OCI-LY7 (cell line): ENCODE results near the gene SCRG1. TPM values are rescaled to one million over a fixed set of nuclear protein-coding genes. Genes with fewer than 3 reads are reported as not detected.

Experiments used
- BruUV-seq: library from RNA; stranded (reverse); fragments of 400-500 nt; replicated peaks from 2 replicates; lab custom pipeline; 2021; lab: Mats Ljungman, UMichigan
- CTCF ChIA-PET: fragments of 300-600 bp; sonication (Branson Sonifier 250); formaldehyde crosslinking; loops from one replicate; lab custom pipeline; 2022; ENCODE audit warnings: antibody characterized with exemption; ENCODE audit not compliant: unreplicated experiment; lab: Charles Lee
- POLR2A ChIA-PET: fragments of 300-600 bp; sonication (Branson Sonifier 250); formaldehyde crosslinking; loops from one replicate; lab custom pipeline; 2022; ENCODE audit warnings: antibody characterized with exemption; lab: Charles Lee
- DNase-seq: peaks from one replicate; pipeline ENCODE4 v3.0.0-alpha.2; 2015; ENCODE audit warnings: low spot score
- H2AFZ ChIP-seq: fragments of 200-600 bp; sonication (generic), shearing (Covaris generic); 2 replicates; pipeline ENCODE4 v1.6.1; 2014; ENCODE audit warnings: mild to moderate bottlenecking, antibody characterized with exemption, low read length, moderate library complexity
- H3K27ac ChIP-seq: fragments of 200-600 bp; sonication (generic); 2 replicates; pipeline ENCODE4 v1.5.1; 2014; ENCODE audit warnings: mixed run types, low read depth, mild to moderate bottlenecking, moderate library complexity, low read length, inconsistent platforms; ENCODE audit not compliant: poor library complexity, severe bottlenecking
- H3K36me3 ChIP-seq: fragments of 200-600 bp; sonication (generic); 2 replicates; pipeline ENCODE4 v1.6.1; 2014; ENCODE audit warnings: mild to moderate bottlenecking, antibody characterized with exemption, low read length, moderate library complexity, mixed read lengths; ENCODE audit not compliant: insufficient read depth
- H3K4me1 ChIP-seq: fragments of 200-600 bp; sonication (generic); 2 replicates; pipeline ENCODE4 v1.5.1; 2014; ENCODE audit warnings: mild to moderate bottlenecking, low read length; ENCODE audit not compliant: insufficient read depth, poor library complexity, severe bottlenecking
- H3K4me2 ChIP-seq: fragments of 200-600 bp; sonication (generic); 2 replicates; pipeline ENCODE4 v1.6.1; 2014; ENCODE audit warnings: mild to moderate bottlenecking, low read length
- H3K4me3 ChIP-seq: fragments of 200-600 bp; sonication (generic); 2 replicates; pipeline ENCODE4 v1.5.1; 2014; ENCODE audit warnings: mild to moderate bottlenecking, low read depth, low read length; ENCODE audit not compliant: poor library complexity, severe bottlenecking
- H3K79me2 ChIP-seq: fragments of 200-600 bp; sonication (generic); 2 replicates; pipeline ENCODE4 v1.6.1; 2016; ENCODE audit warnings: low read depth, mild to moderate bottlenecking, low read length, moderate library complexity, mixed read lengths; ENCODE audit not compliant: insufficient read depth
- H3K9me2 ChIP-seq: fragments of 200-600 bp; sonication (generic); 2 replicates; pipeline ENCODE4 v1.6.1; 2016; ENCODE audit warnings: mild to moderate bottlenecking, low read length, mixed read lengths; ENCODE audit not compliant: insufficient read depth
- H3K9me3 ChIP-seq: fragments of 200-600 bp; sonication (generic); 2 replicates; pipeline ENCODE4 v1.6.1; 2014; ENCODE audit warnings: mild to moderate bottlenecking, mixed run types, low read length, mixed read lengths
- H4K20me1 ChIP-seq: fragments of 200-600 bp; sonication (generic); 2 replicates; pipeline ENCODE4 v1.6.1; 2014; ENCODE audit warnings: mild to moderate bottlenecking, antibody characterized with exemption, low read length, moderate library complexity, mixed read lengths; ENCODE audit not compliant: insufficient read depth
- CTCF ChIP-seq: fragments of 200-600 bp; sonication (generic); conservative IDR thresholded peaks from 2 replicates; pipeline ENCODE4 v1.5.1; 2014; ENCODE audit warnings: mild to moderate bottlenecking, antibody characterized with exemption, low read length, moderate library complexity, mixed read lengths
- EZH2phosphoT487 ChIP-seq: fragments of 200-600 bp; sonication (generic); IDR thresholded peaks from 2 replicates; pipeline ENCODE4 v1.6.1; 2018; ENCODE audit warnings: low read depth, borderline replicate concordance, mild to moderate bottlenecking, mixed run types, antibody characterized with exemption, low read length, moderate library complexity, mixed read lengths
- intact Hi-C: fragments of 100-400 bp; cut with micrococcal nuclease; formaldehyde crosslinking; loops from one replicate; pipeline ENCODE4 v1.10.0; 2022; ENCODE audit not compliant: unreplicated experiment
- total RNA-seq, 2 experiments: library from RNA; depleted of rRNA in 1 of 2; stranded (reverse); fragments of >200 nt in 1 of 2; shearing (Covaris generic) in 1 of 2; gene quantifications; 2 replicates each; pipeline ENCODE4 v1.2.3, GENCODE V29; 2014 to 2022

Gene SCRG1
- total RNA-seq, 2 experiments from 2014 or later, result not detected

- H3K4me2 ChIP-seq, result no peak overlapping the region
- no peaks in the 10 kb centered on the region for H3K9me2 ChIP-seq
- H2AFZ ChIP-seq, result no peak overlapping the region
- H3K27ac ChIP-seq, result no peak overlapping the region
- no peaks in the 10 kb centered on the region for H3K9me3 ChIP-seq
- H3K79me2 ChIP-seq, result no peaks in the 10 kb centered on the region
- CTCF ChIA-PET, result no interaction called here
- no peak for DNase-seq
- BruUV-seq, result no TSS peak
- POLR2A ChIA-PET, result interaction anchor here (0.6 to 1.0 kb wide), 2 partner anchors 14 to 71 kb away, joined by 3 to 5 read pairs; no protein-coding TSS in a partner anchor
- no peaks in the 10 kb centered on the region for H4K20me1 ChIP-seq
- H3K4me3 ChIP-seq, result no peak overlapping the region
- H3K36me3 ChIP-seq, result no peaks in the 10 kb centered on the region
- intact Hi-C loops, result no loop called here
- H3K4me1 ChIP-seq, result no peaks in the 10 kb centered on the region
- TF ChIP-seq EZH2phosphoT487 (no peak), CTCF (no peak)
These were observed 42.0 kb upstream of the SCRG1 start for GRCh38 chr4:173440888-173441287.

GRCh38 chr4:173436771-173437265 is 37.9 kb upstream of the SCRG1 start:
- POLR2A ChIA-PET, result no interaction called here
- no peak overlapping the region for H2AFZ ChIP-seq
- no peak for TF ChIP-seq CTCF
- TF ChIP-seq EZH2phosphoT487, result no peak
- intact Hi-C loops, result no loop called here
- CTCF ChIA-PET, result no interaction called here
- H3K9me2 ChIP-seq, result no peaks in the 10 kb centered on the region
- H3K27ac ChIP-seq, result no peak overlapping the region
- DNase-seq, result no peak
- H3K4me1 ChIP-seq, result no peaks in the 10 kb centered on the region
- H3K9me3 ChIP-seq, result no peaks in the 10 kb centered on the region
- no peaks in the 10 kb centered on the region for H3K36me3 ChIP-seq
- no peaks in the 10 kb centered on the region for H4K20me1 ChIP-seq
- no TSS peak for BruUV-seq
- no peaks in the 10 kb centered on the region for H3K79me2 ChIP-seq
- no peak overlapping the region for H3K4me2 ChIP-seq
- no peak overlapping the region for H3K4me3 ChIP-seq

- TF ChIP-seq EZH2phosphoT487 (no peak), CTCF (no peak)
- Histone ChIP-seq H4K20me1 (no peaks in the 10 kb centered on the region), H3K4me1 (no peaks in the 10 kb centered on the region), H3K9me2 (no peaks in the 10 kb centered on the region), H3K79me2 (no peaks in the 10 kb centered on the region), H3K4me2 (no peak overlapping the region), H3K9me3 (no peaks in the 10 kb centered on the region), H2AFZ (no peak overlapping the region), H3K4me3 (no peak overlapping the region), H3K27ac (no peak overlapping the region), H3K36me3 (no peaks in the 10 kb centered on the region)
- ChIA-PET POLR2A (no interaction called here), CTCF (no interaction called here)
- no peak for DNase-seq
- BruUV-seq, result no TSS peak
- intact Hi-C loops, result no loop called here
These were observed 37.2 kb upstream of the SCRG1 start for GRCh38 chr4:173436149-173436579.
